ENCODE data around the gene RELL2.

The RELL2 gene

DNA sequence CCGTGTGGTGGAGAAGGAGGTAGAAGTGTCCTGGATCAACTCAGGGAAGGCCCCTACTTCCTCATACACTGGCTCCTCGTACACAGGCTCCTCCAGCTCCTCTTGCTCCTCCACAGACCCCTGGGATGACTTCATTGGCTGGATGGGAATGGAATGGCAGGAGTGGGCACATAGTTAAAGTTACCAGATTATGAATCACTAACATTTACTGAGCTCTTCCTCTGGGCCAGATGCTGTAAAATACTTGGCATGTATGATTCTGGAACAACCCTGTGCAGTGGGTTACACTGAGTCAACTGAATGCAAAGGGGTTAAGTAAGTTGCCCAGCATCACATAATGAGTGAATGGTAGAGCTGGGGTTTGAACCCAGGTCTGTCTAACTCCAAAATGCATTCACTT is 17.5 kb downstream of the RELL2 start:
- TF ChIP-seq, protein P1, sequence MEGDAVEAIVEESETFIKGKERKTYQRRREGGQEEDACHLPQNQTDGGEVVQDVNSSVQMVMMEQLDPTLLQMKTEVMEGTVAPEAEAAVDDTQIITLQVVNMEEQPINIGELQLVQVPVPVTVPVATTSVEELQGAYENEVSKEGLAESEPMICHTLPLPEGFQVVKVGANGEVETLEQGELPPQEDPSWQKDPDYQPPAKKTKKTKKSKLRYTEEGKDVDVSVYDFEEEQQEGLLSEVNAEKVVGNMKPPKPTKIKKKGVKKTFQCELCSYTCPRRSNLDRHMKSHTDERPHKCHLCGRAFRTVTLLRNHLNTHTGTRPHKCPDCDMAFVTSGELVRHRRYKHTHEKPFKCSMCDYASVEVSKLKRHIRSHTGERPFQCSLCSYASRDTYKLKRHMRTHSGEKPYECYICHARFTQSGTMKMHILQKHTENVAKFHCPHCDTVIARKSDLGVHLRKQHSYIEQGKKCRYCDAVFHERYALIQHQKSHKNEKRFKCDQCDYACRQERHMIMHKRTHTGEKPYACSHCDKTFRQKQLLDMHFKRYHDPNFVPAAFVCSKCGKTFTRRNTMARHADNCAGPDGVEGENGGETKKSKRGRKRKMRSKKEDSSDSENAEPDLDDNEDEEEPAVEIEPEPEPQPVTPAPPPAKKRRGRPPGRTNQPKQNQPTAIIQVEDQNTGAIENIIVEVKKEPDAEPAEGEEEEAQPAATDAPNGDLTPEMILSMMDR (IDR thresholded peaks at IDR 0.05): no peak

DNA sequence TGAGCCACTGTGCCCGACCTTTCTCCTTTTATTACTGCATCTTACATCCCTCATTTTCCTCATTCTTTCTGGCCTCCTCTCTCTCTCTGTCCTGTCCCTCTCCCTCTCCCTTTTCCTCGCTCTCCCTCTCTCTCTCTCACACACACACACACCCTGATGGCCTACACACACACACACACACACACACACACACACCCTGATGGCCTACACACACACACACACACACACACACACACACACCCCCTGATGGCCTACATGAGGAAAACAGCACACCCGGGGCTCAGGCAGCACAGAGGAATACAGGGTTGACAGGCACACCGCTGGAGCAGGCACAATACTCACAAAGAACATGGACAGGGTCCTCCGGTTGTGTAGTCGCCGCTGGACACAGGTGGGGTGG is 18.2 kb downstream of the RELL2 start:
- TF ChIP-seq, protein P1 (IDR thresholded peaks at IDR 0.05): no peak

DNA sequence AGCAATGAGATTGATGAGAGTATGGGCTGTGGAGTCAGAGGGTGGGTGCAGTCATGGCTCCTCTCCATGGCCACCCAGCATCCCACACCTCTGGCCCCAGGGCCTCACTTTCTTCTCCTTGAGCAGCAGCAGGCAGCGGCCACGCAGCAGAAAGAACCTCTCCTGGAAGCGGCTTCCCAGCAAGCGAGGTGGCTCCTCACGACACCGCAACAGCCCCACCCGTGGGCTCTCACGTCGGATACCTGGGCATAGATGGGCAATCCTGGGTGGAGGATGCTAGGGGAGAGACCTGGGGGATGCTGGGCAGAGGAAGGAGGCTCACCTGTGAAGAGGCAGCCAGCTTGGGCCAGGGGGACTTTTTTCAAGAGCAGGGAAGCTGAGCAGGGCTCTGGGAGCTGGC is 19.6 kb downstream of the RELL2 start:
- TF ChIP-seq, protein P1 (IDR thresholded peaks at IDR 0.05): no peak

DNA sequence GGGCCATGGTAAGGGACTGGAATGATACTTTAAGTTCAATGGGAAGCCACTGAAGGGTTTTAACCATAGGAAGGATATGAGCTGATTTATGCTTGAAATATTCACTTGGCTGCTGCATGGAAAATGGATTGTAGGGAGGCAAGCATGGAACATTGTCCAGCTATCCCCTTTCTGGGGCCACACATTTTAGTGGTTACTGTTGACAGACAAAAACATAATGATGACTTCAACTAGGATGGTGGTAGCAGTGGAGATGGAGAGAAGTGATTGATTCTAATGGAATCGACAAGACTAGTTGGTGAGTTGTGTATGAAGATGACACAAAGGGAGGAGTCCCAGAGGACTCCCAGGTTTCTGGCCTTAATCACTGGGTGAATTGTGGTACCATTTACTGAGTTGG is 20.6 kb downstream of the RELL2 start:
- TF ChIP-seq, protein P1 (IDR thresholded peaks at IDR 0.05): no peak

DNA sequence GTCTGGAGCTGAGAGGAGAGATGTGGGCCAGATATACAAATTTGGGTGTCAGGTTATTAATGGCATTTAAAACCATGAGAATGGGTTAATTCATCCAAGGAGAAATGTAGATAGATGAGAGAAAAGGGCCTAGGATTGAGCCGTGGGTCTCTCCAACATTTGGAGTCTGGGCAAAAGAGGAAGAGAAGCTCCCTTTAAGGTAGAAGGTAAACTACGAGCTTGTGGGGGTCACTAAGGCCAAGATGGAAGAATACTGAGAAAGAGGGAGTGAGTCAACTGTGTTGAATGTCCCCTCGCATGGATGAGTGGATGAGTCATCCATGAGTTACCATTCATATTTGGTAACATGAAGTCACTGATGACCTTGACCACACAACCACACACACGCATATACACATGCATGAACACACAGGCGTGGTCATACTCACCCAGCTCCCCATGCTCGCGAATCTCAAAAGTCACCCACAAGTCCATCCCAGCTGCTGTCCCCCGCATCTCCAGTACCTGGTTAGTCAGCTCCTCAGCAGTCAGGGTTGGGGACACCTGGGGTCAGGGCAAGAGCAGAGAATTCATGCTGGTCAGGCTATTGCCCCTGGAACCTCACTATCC is 21.2 kb downstream of the RELL2 start:
- TF ChIP-seq, protein P1 (IDR thresholded peaks at IDR 0.05): no peak

DNA sequence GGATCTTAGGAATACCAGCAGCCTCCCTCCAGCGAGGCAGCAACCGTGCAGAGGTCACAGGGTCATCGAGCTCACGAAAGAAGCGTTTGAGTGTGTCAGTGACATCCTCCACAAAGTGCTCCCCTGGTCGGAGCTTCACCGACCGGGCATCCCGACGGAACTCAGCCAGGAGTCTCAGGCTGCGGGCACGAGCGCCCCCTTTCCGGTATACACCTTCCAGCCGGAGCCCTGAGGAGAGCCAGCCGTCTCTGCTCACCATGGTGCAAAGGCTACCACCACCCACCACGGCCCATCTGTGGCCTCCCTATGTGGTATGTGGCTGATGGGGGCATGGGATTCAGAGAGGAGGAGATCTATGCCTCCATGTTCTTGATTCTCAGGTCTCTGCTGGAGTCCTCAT is 25.2 kb downstream of the RELL2 start:
- TF ChIP-seq, protein P1 (IDR thresholded peaks at IDR 0.05): no peak

DNA sequence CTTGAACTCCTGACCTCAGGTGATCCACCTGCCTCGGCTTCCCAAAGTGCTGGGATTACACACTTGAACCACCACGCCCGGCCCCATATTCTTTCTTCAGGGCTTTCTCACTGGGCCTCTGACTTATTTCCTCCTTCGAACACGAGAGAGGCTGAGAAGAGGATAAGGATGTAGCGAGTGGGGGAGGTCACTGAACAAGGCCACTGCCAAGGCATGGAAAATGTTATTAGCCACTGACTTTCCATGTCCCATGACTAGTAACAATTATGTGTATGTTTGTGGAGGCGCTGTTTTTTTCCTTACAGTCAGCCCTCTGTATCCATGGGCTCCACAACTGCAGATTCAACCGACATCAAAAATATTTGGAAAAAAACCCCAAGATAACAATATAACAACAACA is 26.7 kb downstream of the RELL2 start:
- TF ChIP-seq, protein P1 (IDR thresholded peaks at IDR 0.05): no peak

Measured in LNCAP (cell line).